Trophoblast cell (in vitro differentiated cells and primary cell): Measurements from ENCODE around the gene RTN4RL2.

Source experiments
- DNase-seq, 2 donors: peaks; one replicate each; pipeline ENCODE4 v3.0.0-alpha.2; 2016
- H2AFZ ChIP-seq: 2 replicates; pipeline ENCODE4 v1.6.1; 2013; ENCODE audit warnings: low read length, moderate library complexity, mild to moderate bottlenecking; ENCODE audit not compliant: insufficient read depth, poor library complexity
- H2AK5ac ChIP-seq: 2 replicates; pipeline ENCODE4 v1.6.1; 2013; ENCODE audit warnings: mild to moderate bottlenecking, low read length
- H2BK120ac ChIP-seq: 2 replicates; pipeline ENCODE4 v1.6.1; 2013; ENCODE audit warnings: low read length, mild to moderate bottlenecking, moderate library complexity; ENCODE audit not compliant: insufficient read depth, poor library complexity
- H2BK12ac ChIP-seq: 2 replicates; pipeline ENCODE4 v1.6.1; 2013; ENCODE audit warnings: mild to moderate bottlenecking, low read length, moderate library complexity
- H2BK5ac ChIP-seq: 2 replicates; pipeline ENCODE4 v1.6.1; 2013; ENCODE audit warnings: low read length, low read depth, moderate library complexity, mild to moderate bottlenecking; ENCODE audit not compliant: poor library complexity
- H3K14ac ChIP-seq: 2 replicates; pipeline ENCODE4 v1.6.1; 2013; ENCODE audit warnings: mild to moderate bottlenecking, low read length
- H3K18ac ChIP-seq: 2 replicates; pipeline ENCODE4 v1.6.1; 2013; ENCODE audit warnings: mild to moderate bottlenecking, low read length
- H3K23ac ChIP-seq: 2 replicates; pipeline ENCODE4 v1.6.1; 2013; ENCODE audit warnings: low read length
- H3K27ac ChIP-seq: 2 replicates; pipeline ENCODE4 v1.5.1; 2013; ENCODE audit warnings: low read depth, mild to moderate bottlenecking, inconsistent platforms, low read length, moderate library complexity
- H3K27me3 ChIP-seq: 2 replicates; pipeline ENCODE4 v1.6.1; 2013; ENCODE audit warnings: inconsistent platforms, mild to moderate bottlenecking, low read length, moderate library complexity; ENCODE audit not compliant: insufficient read depth
- H3K36me3 ChIP-seq, 2 experiments: 1 replicate in 1 of 2; 2 replicates in 1 of 2; pipeline ENCODE4 v1.6.1; 2013; ENCODE audit warnings: low read length in 2 of 2, mild to moderate bottlenecking in 2 of 2, moderate library complexity in 1 of 2; ENCODE audit not compliant: insufficient read depth in 2 of 2, control insufficient read depth in 1 of 2
- H3K4ac ChIP-seq: 2 replicates; pipeline ENCODE4 v1.6.1; 2013; ENCODE audit warnings: low read depth, mild to moderate bottlenecking, low read length, moderate library complexity
- H3K4me1 ChIP-seq, 2 experiments: 1 replicate in 1 of 2; 2 replicates in 1 of 2; pipeline ENCODE4 v1.6.1; 2013; ENCODE audit warnings: low read length in 2 of 2, mild to moderate bottlenecking in 2 of 2, moderate library complexity in 1 of 2; ENCODE audit not compliant: insufficient read depth in 2 of 2, control insufficient read depth in 1 of 2
- H3K4me2 ChIP-seq: 2 replicates; pipeline ENCODE4 v1.6.1; 2013; ENCODE audit warnings: inconsistent platforms, mild to moderate bottlenecking, low read length, moderate library complexity
- H3K4me3 ChIP-seq: 2 replicates; pipeline ENCODE4 v1.5.1; 2013; ENCODE audit warnings: mild to moderate bottlenecking, low read depth, low read length, inconsistent platforms
- H3K79me1 ChIP-seq: one replicate; pipeline ENCODE4 v1.6.1; 2013; ENCODE audit warnings: low read length
- H3K79me2 ChIP-seq: 2 replicates; pipeline ENCODE4 v1.6.1; 2013; ENCODE audit warnings: low read length, mild to moderate bottlenecking; ENCODE audit not compliant: control insufficient read depth, insufficient read depth, poor library complexity
- H3K9ac ChIP-seq: 2 replicates; pipeline ENCODE4 v1.6.1; 2013; ENCODE audit warnings: mild to moderate bottlenecking, low read length
- H3K9me3 ChIP-seq: 2 replicates; pipeline ENCODE4 v1.6.1; 2013; ENCODE audit warnings: low read depth, mild to moderate bottlenecking, control low read depth, inconsistent platforms, low read length; ENCODE audit not compliant: insufficient read depth
- H4K12ac ChIP-seq: 2 replicates; pipeline ENCODE4 v1.6.1; 2013; ENCODE audit warnings: low read depth, mild to moderate bottlenecking, low read length, moderate library complexity
- H4K8ac ChIP-seq: 2 replicates; pipeline ENCODE4 v1.6.1; 2013; ENCODE audit warnings: low read depth, mild to moderate bottlenecking, low read length, moderate library complexity
- H4K91ac ChIP-seq: one replicate; pipeline ENCODE4 v1.6.1; 2013; ENCODE audit warnings: low read depth, mild to moderate bottlenecking, low read length, moderate library complexity
- whole genome bisulfite sequencing: extraction: QIAGEN DNeasy Blood & Tissue Kit; methylation state at CpG from one replicate; pipeline ENCODE4 v1.1.7; 2013; ENCODE audit warnings: missing lambda C conversion rate; ENCODE audit not compliant: insufficient read length, insufficient coverage; ENCODE audit errors: extremely low coverage; 5-methylcytosine and 5-hydroxymethylcytosine counted together

Gene RTN4RL2

GRCh38 chr11:57461841-57462489 lies 1.6 kb downstream of the RTN4RL2 start:
- Histone ChIP-seq H2BK5ac (no peak overlapping the region), H3K9me3 (peaks cover 6% of the 10 kb centered on the region), H3K4me3 (no peak overlapping the region), H3K79me2 (no peaks in the 10 kb centered on the region), H3K14ac (no peak overlapping the region), H4K91ac (no peak overlapping the region), H3K79me1 (no peaks in the 10 kb centered on the region), H3K27me3 (peaks cover 48% of the 10 kb centered on the region), H3K4me1 (peaks cover 5 to 7% of the 10 kb centered on the region in 2 experiments), H3K4ac (no peak overlapping the region), H2AK5ac (no peak overlapping the region), H4K8ac (no peak overlapping the region), H3K23ac (no peak overlapping the region), H3K27ac (no peak overlapping the region), H4K12ac (no peak overlapping the region), H3K4me2 (no peak overlapping the region), H3K18ac (no peak overlapping the region), H3K9ac (no peak overlapping the region), H2BK12ac (no peak overlapping the region), H2AFZ (no peak overlapping the region), H2BK120ac (no peak overlapping the region), H3K36me3 (no peaks in the 10 kb centered on the region)
- WGBS = no CpG with 5 or more reads among the region's 16 CpGs
- DNase-seq = no peak

DNA sequence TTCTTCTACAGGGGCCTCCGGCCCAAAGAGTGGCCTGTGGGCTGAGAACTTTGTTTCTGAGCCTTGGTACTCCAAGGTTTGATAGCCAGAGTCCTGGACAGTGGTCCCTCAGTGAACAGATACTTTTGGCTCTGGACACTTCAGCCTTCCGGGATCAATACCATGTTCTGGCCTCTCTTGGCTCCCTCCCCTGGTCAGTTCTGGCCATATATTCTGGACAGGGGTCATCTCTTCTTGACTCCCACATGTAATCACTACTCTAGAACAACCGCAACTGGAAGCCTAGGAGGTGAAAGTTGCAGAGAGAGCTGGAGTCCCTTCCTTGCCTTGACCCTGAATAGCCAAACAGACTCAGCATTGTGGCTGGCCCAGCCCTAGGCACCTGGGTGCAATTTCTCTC lies 2.3 kb downstream of the RTN4RL2 start:
- no peak overlapping the region for H2BK12ac ChIP-seq
- H4K12ac ChIP-seq = no peak overlapping the region
- H3K27ac ChIP-seq = no peak overlapping the region
- H3K4me3 ChIP-seq = no peak overlapping the region
- H4K91ac ChIP-seq = no peak overlapping the region
- peaks cover 3 to 5% of the 10 kb centered on the region in 2 experiments for H3K4me1 ChIP-seq
- H3K14ac ChIP-seq = no peak overlapping the region
- no peak overlapping the region for H2AK5ac ChIP-seq
- H3K18ac ChIP-seq = no peak overlapping the region
- H3K4ac ChIP-seq = no peak overlapping the region
- H3K9me3 ChIP-seq = peaks cover 5% of the 10 kb centered on the region
- no peak overlapping the region for H3K4me2 ChIP-seq
- DNase-seq = no peak
- no peak overlapping the region for H2BK5ac ChIP-seq
- no peak overlapping the region for H2AFZ ChIP-seq
- H3K27me3 ChIP-seq = peaks cover 46% of the 10 kb centered on the region
- H3K79me2 ChIP-seq = no peaks in the 10 kb centered on the region
- no CpG with 5 or more reads among the region's 3 CpGs for WGBS
- no peak overlapping the region for H2BK120ac ChIP-seq
- H3K79me1 ChIP-seq = no peaks in the 10 kb centered on the region
- no peak overlapping the region for H3K9ac ChIP-seq
- no peak overlapping the region for H3K23ac ChIP-seq
- H3K36me3 ChIP-seq = no peaks in the 10 kb centered on the region
- no peak overlapping the region for H4K8ac ChIP-seq

- H3K4me2 ChIP-seq = no peak overlapping the region
- no peaks in the 10 kb centered on the region for H3K79me1 ChIP-seq
- H3K27me3 ChIP-seq = peaks cover 36% of the 10 kb centered on the region
- H4K91ac ChIP-seq = no peak overlapping the region
- H3K4me3 ChIP-seq = no peak overlapping the region
- H4K12ac ChIP-seq = no peak overlapping the region
- H3K9me3 ChIP-seq = peaks cover 3% of the 10 kb centered on the region
- H3K36me3 ChIP-seq = no peaks in the 10 kb centered on the region
- no peak overlapping the region for H3K9ac ChIP-seq
- H3K27ac ChIP-seq = no peak overlapping the region
- no peak overlapping the region for H3K18ac ChIP-seq
- no peak overlapping the region for H2BK12ac ChIP-seq
- H3K14ac ChIP-seq = no peak overlapping the region
- H3K4ac ChIP-seq = no peak overlapping the region
- H3K23ac ChIP-seq = no peak overlapping the region
- H3K4me1 ChIP-seq = peaks cover 2 to 5% of the 10 kb centered on the region in 2 experiments
- no peak overlapping the region for H2BK5ac ChIP-seq
- WGBS = no CpG with 5 or more reads among the region's 14 CpGs
- DNase-seq = no peak
- H2AFZ ChIP-seq = no peak overlapping the region
- no peaks in the 10 kb centered on the region for H3K79me2 ChIP-seq
- H2AK5ac ChIP-seq = no peak overlapping the region
- H4K8ac ChIP-seq = no peak overlapping the region
- no peak overlapping the region for H2BK120ac ChIP-seq
Measured at GRCh38 chr11:57463671-57464538, 3.6 kb downstream of the RTN4RL2 start.

- H3K36me3 ChIP-seq = no peaks in the 10 kb centered on the region
- no peak overlapping the region for H3K4me2 ChIP-seq
- no peak overlapping the region for H3K14ac ChIP-seq
- no CpG with 5 or more reads among the region's 30 CpGs for WGBS
- no peak overlapping the region for H4K12ac ChIP-seq
- no peaks in the 10 kb centered on the region for H3K79me1 ChIP-seq
- no peak overlapping the region for H3K23ac ChIP-seq
- H3K18ac ChIP-seq = no peak overlapping the region
- no peaks in the 10 kb centered on the region for H3K79me2 ChIP-seq
- H2BK5ac ChIP-seq = no peak overlapping the region
- H2BK120ac ChIP-seq = no peak overlapping the region
- H3K9me3 ChIP-seq = peaks cover 1% of the 10 kb centered on the region
- H3K27me3 ChIP-seq = peaks cover 28% of the 10 kb centered on the region
- no peak overlapping the region for H4K8ac ChIP-seq
- H3K4me1 ChIP-seq = peaks cover 2 to 5% of the 10 kb centered on the region in 2 experiments
- H3K27ac ChIP-seq = no peak overlapping the region
- no peak overlapping the region for H2AK5ac ChIP-seq
- no peak overlapping the region for H4K91ac ChIP-seq
- no peak overlapping the region for H3K9ac ChIP-seq
- H3K4me3 ChIP-seq = no peak overlapping the region
- H3K4ac ChIP-seq = no peak overlapping the region
- no peak overlapping the region for H2BK12ac ChIP-seq
- H2AFZ ChIP-seq = no peak overlapping the region
- DNase-seq = peak in 1 of 2 donors; percentile 43
Measured at GRCh38 chr11:57464539-57465181, 4.3 kb downstream of the RTN4RL2 start.
